HG03064 (cell line): ENCODE data around the gene FAT1.

Experiments
- ATAC-seq: cut with Tn5 transposase; IDR thresholded peaks from one replicate; pipeline ENCODE4 v1.9.1; 2021; ENCODE audit warnings: low read depth; ENCODE audit not compliant: unreplicated experiment

The FAT1 gene

DNA sequence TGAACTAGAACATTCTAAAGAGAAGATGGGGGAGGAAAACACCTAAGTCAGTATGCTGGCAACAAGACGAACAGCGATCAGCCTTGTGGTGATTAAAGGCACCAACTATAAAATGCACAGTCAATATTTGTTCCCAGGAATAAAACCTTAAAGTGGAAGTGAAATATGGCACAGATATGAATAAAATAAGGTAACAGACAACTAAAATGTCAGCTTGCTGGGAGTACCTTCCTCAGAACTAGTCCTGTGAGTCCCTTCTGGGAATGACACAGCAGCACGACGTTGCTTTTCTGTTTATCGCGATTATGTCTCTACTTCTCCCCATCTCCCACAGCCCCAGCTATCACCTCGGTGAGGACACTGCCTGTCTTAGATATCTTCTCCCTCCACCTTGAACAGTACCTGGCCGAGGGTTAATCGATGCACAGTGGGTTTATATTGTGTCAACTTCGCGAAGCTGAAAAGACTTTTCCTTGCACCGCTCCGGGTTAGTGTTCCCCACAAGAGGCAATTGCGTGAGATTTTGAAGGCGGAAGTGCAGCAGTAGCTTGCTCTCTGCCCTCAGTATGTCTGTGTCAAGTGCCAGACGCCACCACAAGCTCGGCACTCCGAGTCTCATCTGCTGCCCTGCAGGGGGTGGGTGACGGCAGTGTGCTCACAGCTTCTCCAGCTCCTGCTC lies 185.7 kb downstream of the FAT1 start:
- ATAC-seq: no peak
